Measurements from ENCODE around the gene CMTM7. TPM values are rescaled to one million over a fixed set of nuclear protein-coding genes. Genes with fewer than 3 reads are reported as not detected.

CMTM7 gene
- total and polyA plus RNA-seq, 10 of the 15 experiments (the other 5 are each of a cell fraction or from before 2014, with no cell fraction given), result 3.7 to 36.4 (median 14.7) TPM

- no peak for TF ChIP-seq CBFB (IDR thresholded peaks at IDR 0.05; ENCODE audit: low read depth)
- no peak for TF ChIP-seq TCF7 (IDR thresholded peaks at IDR 0.05; ENCODE audit: borderline replicate concordance)
- TF ChIP-seq ZNF622 (IDR thresholded peaks at IDR 0.05), result no peak
- no peak for TF ChIP-seq MAX (IDR thresholded peaks at IDR 0.05; ENCODE audit: low read depth, low read length)
- in situ Hi-C loops (cut with MboI), result no loop called here
- Histone ChIP-seq H3K9ac (ENCODE audit: control insufficient read depth, insufficient read depth, low read length) (no peak overlapping the region), H3K27me3 (replicated peaks in 1 of 2; ENCODE audit: control insufficient read depth in 2 of 2, insufficient read depth in 2 of 2, low read length in 1 of 2) (no peaks in the 10 kb centered on the region; a peak in 1 of 4 replicates), H3K9me3 (replicated peaks; ENCODE audit: control insufficient read depth, insufficient read depth, low read length) (no peaks in the 10 kb centered on the region), H4K20me1 (ENCODE audit: control insufficient read depth, insufficient read depth) (no peaks in the 10 kb centered on the region), H3K27ac (ENCODE audit: control insufficient read depth, insufficient read depth) (no peak overlapping the region), H2AFZ (ENCODE audit: control insufficient read depth, low read depth, low read length) (no peak overlapping the region), H3K36me3 (ENCODE audit: control insufficient read depth in 2 of 2, insufficient read depth in 2 of 2, low read length in 1 of 2) (no peaks in the 10 kb centered on the region), H3K4me1 (ENCODE audit: control insufficient read depth, insufficient read depth, low read length) (no peaks in the 10 kb centered on the region), H3K4me3 (no peak overlapping the region), H3K4me2 (ENCODE audit: control insufficient read depth, insufficient read depth) (no peak overlapping the region), H3K79me2 (ENCODE audit: control insufficient read depth, insufficient read depth, low read length) (no peaks in the 10 kb centered on the region)
- ChIA-PET RAD21 (ENCODE audit: unreplicated experiment) (interaction anchor here (0.5 to 1.5 kb wide), 3 partner anchors 8 to 74 kb away, joined by 4 read pairs; no protein-coding TSS in a partner anchor), POLR2A (no interaction called here), SMC1A (ENCODE audit: uncharacterized antibody, unreplicated experiment) (interaction anchor here (1.2 to 1.7 kb wide), 3 partner anchors 9 to 90 kb away, joined by 3 read pairs; no protein-coding TSS in a partner anchor), CTCF (interaction anchor here (0.7 to 1.4 kb wide), 7 partner anchors 9 to 90 kb away, joined by 3 to 8 read pairs (median 3); no protein-coding TSS in a partner anchor)
- BruUV-seq (replicated peaks), result no TSS peak
- FAIRE-seq (no peak), ATAC-seq (no peak), DNase-seq (ENCODE audit: low read depth, low spot score) (no peak)
- WGBS (ENCODE audit: insufficient coverage, insufficient replicate concordance, low lambda C conversion rate, missing lambda C conversion rate), result 24% methylated on average over 2 of the region's 2 CpGs
- intact Hi-C loops (cut with micrococcal nuclease; ENCODE audit: unreplicated experiment), result no loop called here
These were observed 8.4 kb upstream of the CMTM7 start for GRCh38 chr3:32383136-32383711.

- no peaks in the 10 kb centered on the region for H3K9me3 ChIP-seq (replicated peaks; ENCODE audit: control insufficient read depth, insufficient read depth, low read length)
- ChIA-PET RAD21 (ENCODE audit: unreplicated experiment) (no interaction called here), SMC1A (ENCODE audit: uncharacterized antibody, unreplicated experiment) (interaction anchor here (0.9 to 1.0 kb wide), 2 partner anchors 9 to 10 kb away, joined by 5 read pairs; no protein-coding TSS in a partner anchor), CTCF (no interaction called here), POLR2A (no interaction called here)
- in situ Hi-C loops (cut with MboI), result no loop called here
- ATAC-seq, result no peak
- intact Hi-C loops (cut with micrococcal nuclease; ENCODE audit: unreplicated experiment), result no loop called here
- no peak for TF ChIP-seq POLR2AphosphoS5 (IDR thresholded peaks at IDR 0.05; ENCODE audit: low read length)
- no peak for TF ChIP-seq POLR2AphosphoS2 (IDR thresholded peaks at IDR 0.05; ENCODE audit: low read depth, low read length)
- TF ChIP-seq RUNX3 (IDR thresholded peaks at IDR 0.05; ENCODE audit: low read length), result no peak
- TF ChIP-seq, protein P1, sequence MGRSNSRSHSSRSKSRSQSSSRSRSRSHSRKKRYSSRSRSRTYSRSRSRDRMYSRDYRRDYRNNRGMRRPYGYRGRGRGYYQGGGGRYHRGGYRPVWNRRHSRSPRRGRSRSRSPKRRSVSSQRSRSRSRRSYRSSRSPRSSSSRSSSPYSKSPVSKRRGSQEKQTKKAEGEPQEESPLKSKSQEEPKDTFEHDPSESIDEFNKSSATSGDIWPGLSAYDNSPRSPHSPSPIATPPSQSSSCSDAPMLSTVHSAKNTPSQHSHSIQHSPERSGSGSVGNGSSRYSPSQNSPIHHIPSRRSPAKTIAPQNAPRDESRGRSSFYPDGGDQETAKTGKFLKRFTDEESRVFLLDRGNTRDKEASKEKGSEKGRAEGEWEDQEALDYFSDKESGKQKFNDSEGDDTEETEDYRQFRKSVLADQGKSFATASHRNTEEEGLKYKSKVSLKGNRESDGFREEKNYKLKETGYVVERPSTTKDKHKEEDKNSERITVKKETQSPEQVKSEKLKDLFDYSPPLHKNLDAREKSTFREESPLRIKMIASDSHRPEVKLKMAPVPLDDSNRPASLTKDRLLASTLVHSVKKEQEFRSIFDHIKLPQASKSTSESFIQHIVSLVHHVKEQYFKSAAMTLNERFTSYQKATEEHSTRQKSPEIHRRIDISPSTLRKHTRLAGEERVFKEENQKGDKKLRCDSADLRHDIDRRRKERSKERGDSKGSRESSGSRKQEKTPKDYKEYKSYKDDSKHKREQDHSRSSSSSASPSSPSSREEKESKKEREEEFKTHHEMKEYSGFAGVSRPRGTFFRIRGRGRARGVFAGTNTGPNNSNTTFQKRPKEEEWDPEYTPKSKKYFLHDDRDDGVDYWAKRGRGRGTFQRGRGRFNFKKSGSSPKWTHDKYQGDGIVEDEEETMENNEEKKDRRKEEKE (IDR thresholded peaks at IDR 0.05), result no peak
- TF ChIP-seq BMI1 (IDR thresholded peaks at IDR 0.05; ENCODE audit: borderline replicate concordance), result peak; percentile 32; the same call in 1 of the 2 replicates
- TF ChIP-seq ZSCAN29 (IDR thresholded peaks at IDR 0.05), result no peak
- no peak for TF ChIP-seq SIX5 (IDR thresholded peaks at IDR 0.05; ENCODE audit: low read depth, low read length, severe bottlenecking)
- no peak for TF ChIP-seq JUND (IDR thresholded peaks at IDR 0.05; ENCODE audit: low read depth, low read length)
- no peak overlapping the region for H3K4me3 ChIP-seq
- no TSS peak for BruUV-seq (replicated peaks)
- no peak for FAIRE-seq
- H3K4me1 ChIP-seq (ENCODE audit: control insufficient read depth, insufficient read depth, low read length), result no peaks in the 10 kb centered on the region
- DNase-seq (ENCODE audit: low read depth, low spot score), result no peak
- no peak overlapping the region for H3K4me2 ChIP-seq (ENCODE audit: control insufficient read depth, insufficient read depth)
- H3K9ac ChIP-seq (ENCODE audit: control insufficient read depth, insufficient read depth, low read length), result no peak overlapping the region
- H3K27ac ChIP-seq (ENCODE audit: control insufficient read depth, insufficient read depth), result no peak overlapping the region
- no peaks in the 10 kb centered on the region; a peak in 1 of 4 replicates for H3K27me3 ChIP-seq (replicated peaks in 1 of 2; ENCODE audit: control insufficient read depth in 2 of 2, insufficient read depth in 2 of 2, low read length in 1 of 2)
- no peaks in the 10 kb centered on the region for H3K79me2 ChIP-seq (ENCODE audit: control insufficient read depth, insufficient read depth, low read length)
- H4K20me1 ChIP-seq (ENCODE audit: control insufficient read depth, insufficient read depth), result no peaks in the 10 kb centered on the region
- H3K36me3 ChIP-seq (ENCODE audit: control insufficient read depth in 2 of 2, insufficient read depth in 2 of 2, low read length in 1 of 2), result no peaks in the 10 kb centered on the region
- no peak overlapping the region for H2AFZ ChIP-seq (ENCODE audit: control insufficient read depth, low read depth, low read length)
- WGBS (ENCODE audit: insufficient coverage, insufficient replicate concordance, low lambda C conversion rate, missing lambda C conversion rate), result 0% methylated on average over 5 of the region's 5 CpGs
These were observed 6.7 kb upstream of the CMTM7 start for GRCh38 chr3:32384938-32385337.
